Activated CD8-positive, alpha-beta T cell treated with anti-CD3 and anti-CD28 coated beads for 36 hours (primary cell): ENCODE measurements around the gene LHFPL3. TPM values are rescaled to one million over a fixed set of nuclear protein-coding genes. Genes with fewer than 3 reads are reported as not detected.

Experiments
- ATAC-seq: fragments of 200-7000 bp; cut with Tn5 transposase; one replicate; pipeline ENCODE4 v1.10.0; 2021; ENCODE audit warnings: mild to moderate bottlenecking, moderate library complexity
- CTCF ChIA-PET: fragments of 350-600 bp; sonication (Branson Sonifier 250); formaldehyde crosslinking; loops from one replicate; lab custom pipeline; 2021; ENCODE audit warnings: antibody characterized with exemption; lab: Charles Lee
- POLR2A ChIA-PET: fragments of 350-600 bp; sonication (Branson Sonifier 250); formaldehyde crosslinking; loops from one replicate; lab custom pipeline; 2021; ENCODE audit warnings: antibody characterized with exemption; lab: Charles Lee
- DNase-seq: peaks from one replicate; pipeline ENCODE4 v3.0.0-alpha.2; 2020
- H3K27ac Mint-ChIP-seq: one replicate; pipeline ENCODE4 v1.8.0; 2021; ENCODE audit warnings: mild to moderate bottlenecking, mixed read lengths
- H3K27me3 Mint-ChIP-seq: one replicate; pipeline ENCODE4 v1.8.0; 2021; ENCODE audit warnings: mixed read lengths
- H3K36me3 Mint-ChIP-seq: one replicate; pipeline ENCODE4 v1.8.0; 2021; ENCODE audit warnings: low read depth, mixed read lengths
- H3K4me1 Mint-ChIP-seq: one replicate; pipeline ENCODE4 v1.8.0; 2021; ENCODE audit warnings: low read depth, mixed read lengths
- H3K4me3 Mint-ChIP-seq: one replicate; pipeline ENCODE4 v1.8.0; 2021; ENCODE audit warnings: mild to moderate bottlenecking, moderate library complexity, mixed read lengths
- H3K9me3 Mint-ChIP-seq: one replicate; pipeline ENCODE4 v1.8.0; 2021; ENCODE audit warnings: mixed read lengths
- CTCF ChIP-seq: fragments of 200-600 bp; IDR thresholded peaks from one replicate; pipeline ENCODE4 v1.8.0; 2022; ENCODE audit warnings: antibody characterized with exemption, mild to moderate bottlenecking
- intact Hi-C: fragments of 100-400 bp; cut with micrococcal nuclease; formaldehyde crosslinking; loops from one replicate; pipeline ENCODE4 v1.10.0; 2022
- total RNA-seq, 2 experiments: library from RNA; stranded (reverse); gene quantifications; one replicate each; pipeline ENCODE4 v1.2.3, GENCODE V29; 2021

Gene LHFPL3
- total RNA-seq, 2 experiments from 2014 or later = not detected

- Mint-ChIP-seq H3K36me3 (no peaks in the 10 kb centered on the region), H3K9me3 (no peaks in the 10 kb centered on the region), H3K4me3 (no peak overlapping the region), H3K4me1 (no peaks in the 10 kb centered on the region), H3K27me3 (peaks cover 3% of the 10 kb centered on the region), H3K27ac (no peak overlapping the region)
- ChIA-PET POLR2A (no interaction called here), CTCF (interaction anchor here (1.4 kb wide), 1 partner anchor 28 kb away, joined by 5 read pairs; no protein-coding TSS in a partner anchor)
- DNase-seq = no peak
- no peak for ATAC-seq
- no peak for TF ChIP-seq CTCF
- intact Hi-C loops = no loop called here
Observed at GRCh38 chr7:104890216-104890615, 561.8 kb downstream of the LHFPL3 start.

- no peak for DNase-seq
- Mint-ChIP-seq H3K9me3 (no peaks in the 10 kb centered on the region), H3K4me3 (no peak overlapping the region), H3K27ac (no peak overlapping the region), H3K27me3 (peaks cover 2% of the 10 kb centered on the region), H3K36me3 (no peaks in the 10 kb centered on the region), H3K4me1 (no peaks in the 10 kb centered on the region)
- POLR2A ChIA-PET = no interaction called here
- intact Hi-C loops = no loop called here
- CTCF ChIA-PET = interaction anchor here (1.3 to 2.2 kb wide), 5 partner anchors 8 to 44 kb away, joined by 3 to 32 read pairs (median 5); no protein-coding TSS in a partner anchor
- no peak for TF ChIP-seq CTCF
- no peak for ATAC-seq
Observed at GRCh38 chr7:104891949-104892348, 563.5 kb downstream of the LHFPL3 start.

- Mint-ChIP-seq H3K27me3 (peaks cover 2% of the 10 kb centered on the region), H3K4me1 (peaks cover 6% of the 10 kb centered on the region), H3K36me3 (no peaks in the 10 kb centered on the region), H3K9me3 (no peaks in the 10 kb centered on the region), H3K27ac (no peak overlapping the region), H3K4me3 (no peak overlapping the region)
- ChIA-PET CTCF (interaction anchor here (1.5 to 3.5 kb wide), 2 partner anchors 11 to 24 kb away, joined by 5 to 39 read pairs; no protein-coding TSS in a partner anchor), POLR2A (no interaction called here)
- intact Hi-C loops = no loop called here
- no peak for ATAC-seq
- DNase-seq = no peak
- TF ChIP-seq CTCF = no peak
Observed at GRCh38 chr7:104894314-104894713, 565.9 kb downstream of the LHFPL3 start.

- intact Hi-C loops = no loop called here
- Mint-ChIP-seq H3K27ac (no peak overlapping the region), H3K27me3 (peaks cover 2% of the 10 kb centered on the region), H3K9me3 (no peaks in the 10 kb centered on the region), H3K36me3 (no peaks in the 10 kb centered on the region), H3K4me3 (no peak overlapping the region), H3K4me1 (peaks cover 6% of the 10 kb centered on the region)
- ChIA-PET POLR2A (interaction anchor here (1.2 to 1.5 kb wide), 2 partner anchors 15 to 33 kb away, joined by 3 to 4 read pairs; no protein-coding TSS in a partner anchor), CTCF (interaction anchor here (0.5 to 3.5 kb wide), 4 partner anchors 11 to 26 kb away, joined by 3 to 39 read pairs (median 4); no protein-coding TSS in a partner anchor)
- DNase-seq = no peak
- ATAC-seq = no peak
- TF ChIP-seq CTCF = no peak
Observed at GRCh38 chr7:104894726-104895521, 566.5 kb downstream of the LHFPL3 start.
